HS-5 (cell line): ENCODE results near the gene POMC.
"Not testable (repeated sequence)": the region's sequence is repeated elsewhere in the genome, so short reads cannot be mapped to it uniquely, and the experiment has no call there.

ENCODE experiments used
- DNase-seq: peaks from one replicate; pipeline ENCODE4 v3.0.0-alpha.2; 2012; ENCODE audit warnings: low read depth

Gene POMC

GRCh38 chr2:25168256-25169072 is at the start of gene POMC:
Gene POMC (minus strand): TSS chr2:25168580. CDS start chr2:25164772, 3,808 bp downstream.
- no peak for DNase-seq

GRCh38 chr2:25218100-25218499 is 49.7 kb upstream of the POMC start:
- no peak for DNase-seq

DNA sequence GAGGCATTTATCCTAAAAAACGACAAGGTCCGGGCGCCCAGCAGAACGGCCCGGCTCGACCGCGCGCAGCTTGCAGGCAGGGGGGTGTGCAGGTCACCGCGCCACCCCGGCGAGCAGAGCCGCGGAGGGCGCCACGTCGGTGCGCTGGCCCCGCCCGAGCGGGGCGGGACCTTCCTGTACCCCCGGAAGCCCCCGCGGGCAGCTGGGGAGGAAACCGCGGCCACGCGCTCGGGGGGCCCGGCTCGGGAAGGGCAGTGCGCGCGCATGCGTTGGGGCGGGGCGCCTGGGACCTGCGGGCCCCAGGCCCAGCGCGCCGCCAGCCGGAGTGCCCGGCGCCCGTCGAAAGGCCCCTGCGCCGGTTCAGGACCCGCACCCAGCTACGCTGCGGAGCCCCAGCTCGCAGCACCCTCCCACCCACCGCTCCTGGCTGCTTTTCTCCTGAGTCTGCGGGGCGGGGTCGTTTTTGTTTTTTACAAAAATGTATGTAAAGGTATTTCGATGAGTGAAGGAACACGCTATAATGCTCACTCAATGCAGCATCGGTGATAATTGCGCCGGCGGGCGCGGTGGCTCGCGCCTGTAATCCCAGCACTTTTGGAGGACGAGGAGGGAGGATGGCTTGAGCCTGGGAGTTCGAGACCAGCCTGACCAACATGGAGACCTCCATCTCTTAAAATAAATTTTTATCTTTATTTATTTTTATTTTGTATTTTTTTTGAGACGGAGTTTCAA is 47.7 kb upstream of the POMC start:
- DNase-seq, result no peak

GRCh38 chr2:25215232-25215631 is 46.9 kb upstream of the POMC start:
- DNase-seq, result no peak

- no peak for DNase-seq
These were observed 44.8 kb upstream of the POMC start for GRCh38 chr2:25213229-25213628.

DNA sequence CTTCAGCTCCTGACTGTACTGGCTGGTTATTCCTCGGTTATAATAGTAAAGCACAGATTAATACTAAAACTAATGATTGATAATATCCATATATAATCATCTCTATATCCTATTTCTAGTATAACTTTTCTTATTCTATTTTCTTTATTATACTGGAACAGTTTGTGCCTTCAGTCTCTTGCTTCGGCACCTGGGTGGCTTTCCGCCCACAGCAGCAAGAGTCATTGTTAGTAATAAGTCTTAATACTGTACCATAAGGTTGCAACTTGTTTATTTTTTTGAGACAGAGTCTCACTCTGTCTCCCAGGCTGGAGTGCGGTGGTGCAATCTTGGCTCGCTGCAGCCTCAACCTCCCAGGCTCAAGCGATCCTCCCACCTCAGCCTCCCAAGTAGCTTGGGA is 42.5 kb upstream of the POMC start:
- not testable (repeated sequence) for DNase-seq

DNA sequence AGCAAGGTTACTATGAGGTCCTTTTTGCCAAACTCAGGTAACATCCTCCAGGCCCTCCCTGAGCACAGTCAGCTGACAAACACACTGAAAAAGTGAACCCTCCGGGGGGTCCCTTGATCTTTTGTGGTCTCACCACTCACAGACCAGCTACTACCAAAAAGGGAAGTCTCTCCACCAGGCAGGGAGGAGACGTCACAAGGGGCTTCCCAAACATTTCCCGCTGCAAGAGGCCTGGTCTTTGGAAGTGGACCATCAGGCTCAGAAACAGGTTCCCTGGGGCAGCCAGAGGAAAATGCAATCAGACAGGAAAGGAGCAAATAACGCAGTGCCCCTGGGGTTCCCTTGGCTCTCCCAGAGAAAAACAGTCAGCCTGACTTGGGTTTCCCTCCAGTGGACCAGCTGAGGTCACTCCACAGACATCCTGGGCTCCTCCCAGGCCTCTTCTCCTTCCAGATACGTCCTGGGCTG is 38.7 kb upstream of the POMC start:
- DNase-seq, result no peak

- no peak for DNase-seq
These were observed 35.9 kb upstream of the POMC start for GRCh38 chr2:25204190-25204838.

- no peak for DNase-seq
These were observed 33.9 kb upstream of the POMC start for GRCh38 chr2:25202275-25202674.

- DNase-seq, result no peak
These were observed 33.4 kb upstream of the POMC start for GRCh38 chr2:25201794-25202193.

GRCh38 chr2:25201265-25201664 is 32.9 kb upstream of the POMC start:
- no peak for DNase-seq

- DNase-seq, result no peak
These were observed 30.2 kb upstream of the POMC start for GRCh38 chr2:25198576-25198975.

DNA sequence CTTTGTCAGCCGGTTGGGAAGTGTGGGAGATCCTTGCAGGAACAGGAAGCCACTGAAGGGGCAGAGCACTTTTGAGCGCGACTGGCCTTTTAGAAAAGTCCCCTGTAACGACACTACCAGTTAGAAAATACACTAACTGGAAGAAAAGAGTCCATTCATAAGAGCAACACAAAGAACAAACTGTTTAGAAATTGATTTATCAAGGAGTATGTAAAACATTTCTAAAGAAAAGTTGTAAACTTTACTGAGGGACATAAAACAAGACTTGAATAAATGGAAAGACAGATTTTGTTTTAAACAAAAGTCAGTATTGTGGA is 29.8 kb upstream of the POMC start:
- DNase-seq, result no peak

GRCh38 chr2:25197336-25198208 is 29.2 kb upstream of the POMC start:
- DNase-seq, result no peak

DNA sequence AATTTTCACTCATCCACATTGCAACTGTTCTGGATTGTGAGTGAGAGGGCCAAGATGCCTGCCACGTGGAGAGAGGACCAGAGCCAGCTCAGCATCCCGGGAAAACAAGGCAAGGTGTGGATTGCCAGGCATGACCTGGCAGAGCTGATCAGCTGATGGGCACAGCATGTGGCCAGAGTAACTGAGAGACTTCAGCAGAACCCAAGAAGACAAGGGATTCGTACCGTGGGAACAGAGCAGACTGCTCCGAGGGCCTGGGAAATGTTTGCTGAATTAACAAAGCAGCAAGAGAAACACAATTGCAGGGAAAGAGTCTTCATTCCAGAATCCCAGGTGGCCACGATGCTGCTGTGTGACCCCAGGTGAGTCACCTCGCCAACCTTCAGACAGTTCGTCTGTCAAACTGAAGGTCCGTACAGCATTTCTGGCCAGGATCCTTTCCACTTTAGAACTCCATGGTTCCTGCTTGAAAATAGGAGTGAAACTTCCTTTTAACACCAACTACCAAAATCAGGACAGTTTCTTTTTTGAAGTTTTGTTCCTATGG is 26.3 kb upstream of the POMC start:
- DNase-seq, result no peak

DNA sequence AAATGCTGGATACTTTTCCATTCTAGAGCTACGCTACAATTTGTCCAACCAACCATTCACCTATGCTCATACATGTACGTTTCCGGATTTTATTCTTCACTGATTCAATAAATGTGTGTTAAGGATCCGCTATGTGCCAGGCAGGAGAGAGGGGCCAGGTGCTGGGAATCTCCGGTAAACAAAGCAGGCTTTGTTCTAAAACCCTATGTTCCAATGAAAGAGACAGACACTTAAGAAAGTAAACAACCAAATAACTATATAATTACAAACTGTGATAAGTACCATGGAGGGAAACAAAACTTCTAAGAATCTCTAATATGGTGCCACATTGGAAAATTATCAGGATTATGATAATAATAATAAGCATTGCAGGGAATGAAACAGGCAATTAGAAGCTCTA is 22.2 kb upstream of the POMC start:
- DNase-seq, result no peak

DNA sequence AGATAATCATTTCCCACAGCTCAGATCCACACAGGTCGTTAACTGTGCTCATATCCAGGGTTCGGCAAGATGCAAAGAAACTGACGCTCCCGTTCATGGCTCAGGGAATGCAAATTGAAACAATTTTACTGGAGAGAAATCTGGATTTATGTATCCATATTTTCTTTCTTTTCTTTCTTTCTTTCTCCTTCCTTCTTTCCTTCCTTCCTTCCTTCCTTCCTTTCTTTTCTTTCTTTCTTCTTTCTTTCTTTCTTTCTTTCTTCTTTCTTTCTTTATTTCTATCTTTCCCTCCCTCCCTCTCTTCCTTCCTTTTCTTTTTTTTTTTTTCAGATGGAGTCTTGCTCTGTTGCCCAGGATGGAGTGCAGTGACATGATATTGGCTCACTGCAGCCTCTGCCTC is 20.0 kb upstream of the POMC start:
- no peak for DNase-seq

- DNase-seq, result no peak
These were observed 19.5 kb upstream of the POMC start for GRCh38 chr2:25187729-25188350.

DNA sequence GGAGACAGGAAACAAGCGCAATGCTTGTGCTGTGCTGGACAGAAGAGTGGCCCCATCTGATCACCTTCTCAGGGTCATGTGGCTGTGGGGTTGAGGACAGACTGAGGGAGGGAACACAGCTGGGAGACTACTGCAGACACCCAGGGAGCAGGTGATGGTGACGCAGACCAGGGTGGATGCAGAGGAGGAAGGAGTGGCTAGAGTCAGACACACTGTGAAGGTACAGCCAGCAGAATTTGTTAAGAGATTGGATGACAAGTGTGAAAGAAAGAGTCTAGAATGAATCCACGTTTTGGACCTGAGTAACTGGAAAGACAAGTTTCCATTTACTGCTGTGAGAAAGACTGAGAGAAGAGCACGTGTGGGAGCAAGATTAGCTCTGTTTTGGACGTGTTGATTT is 15.9 kb upstream of the POMC start:
- no peak for DNase-seq

- no peak for DNase-seq
These were observed 10.6 kb upstream of the POMC start for GRCh38 chr2:25178976-25179375.

DNA sequence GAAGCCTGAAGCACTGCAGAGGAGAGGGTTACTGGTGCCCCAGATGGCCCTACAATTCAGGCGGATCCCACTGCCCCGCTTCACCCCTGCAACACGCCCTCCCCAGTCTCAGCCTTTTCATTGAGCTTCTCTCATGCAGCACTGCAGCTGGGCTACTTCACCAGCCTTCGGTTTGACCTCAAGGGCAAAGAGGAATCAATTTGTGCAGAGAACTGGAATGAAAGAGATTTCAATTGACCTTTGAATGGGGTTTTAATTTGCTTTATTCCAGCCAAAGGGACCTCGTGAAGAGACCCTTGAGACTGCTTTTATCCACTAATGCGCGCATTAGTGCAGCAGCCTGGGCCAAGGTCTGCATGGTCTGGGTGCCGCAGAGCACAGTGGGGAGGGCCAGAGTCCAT is 8.8 kb upstream of the POMC start:
- no peak for DNase-seq
